Measurements from ENCODE around the gene NDUFB1.

Gene NDUFB1

GRCh38 chr14:92099802-92100201 is 21.7 kb downstream of the NDUFB1 start:
- no peak for DNase-seq (ENCODE audit: low read depth in 3 of 3)

- DNase-seq (ENCODE audit: low read depth in 3 of 3), result no peak
Measured at GRCh38 chr14:92093320-92093719, 28.2 kb downstream of the NDUFB1 start.

GRCh38 chr14:92088494-92088893 is 33.0 kb downstream of the NDUFB1 start:
- no peak for DNase-seq (ENCODE audit: low read depth in 3 of 3)

GRCh38 chr14:92074555-92074954 is 47.0 kb downstream of the NDUFB1 start:
- DNase-seq (ENCODE audit: low read depth in 3 of 3), result no peak
